ENCODE results near the gene STK16.

DNA sequence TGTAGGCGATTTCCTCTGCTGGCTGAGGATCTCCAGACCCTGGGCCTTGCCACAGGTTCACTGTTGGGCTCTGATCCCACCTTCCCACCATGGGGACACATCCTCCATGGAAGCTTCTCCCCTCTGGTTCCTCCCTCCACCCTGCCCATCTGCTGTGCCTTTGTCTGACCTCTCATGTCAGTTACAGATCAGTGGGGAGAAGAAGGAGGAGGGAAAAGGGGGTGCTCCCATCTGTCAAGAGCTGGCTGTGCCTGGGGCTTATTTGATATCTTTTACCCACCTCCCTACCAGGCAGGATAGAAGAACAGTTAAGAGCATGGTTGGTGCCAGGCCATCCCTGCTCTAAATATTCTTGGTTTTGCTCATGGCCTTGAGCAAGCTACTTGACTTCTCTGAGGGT is 21.6 kb downstream of the STK16 start:
- TF ChIP-seq, protein P1, sequence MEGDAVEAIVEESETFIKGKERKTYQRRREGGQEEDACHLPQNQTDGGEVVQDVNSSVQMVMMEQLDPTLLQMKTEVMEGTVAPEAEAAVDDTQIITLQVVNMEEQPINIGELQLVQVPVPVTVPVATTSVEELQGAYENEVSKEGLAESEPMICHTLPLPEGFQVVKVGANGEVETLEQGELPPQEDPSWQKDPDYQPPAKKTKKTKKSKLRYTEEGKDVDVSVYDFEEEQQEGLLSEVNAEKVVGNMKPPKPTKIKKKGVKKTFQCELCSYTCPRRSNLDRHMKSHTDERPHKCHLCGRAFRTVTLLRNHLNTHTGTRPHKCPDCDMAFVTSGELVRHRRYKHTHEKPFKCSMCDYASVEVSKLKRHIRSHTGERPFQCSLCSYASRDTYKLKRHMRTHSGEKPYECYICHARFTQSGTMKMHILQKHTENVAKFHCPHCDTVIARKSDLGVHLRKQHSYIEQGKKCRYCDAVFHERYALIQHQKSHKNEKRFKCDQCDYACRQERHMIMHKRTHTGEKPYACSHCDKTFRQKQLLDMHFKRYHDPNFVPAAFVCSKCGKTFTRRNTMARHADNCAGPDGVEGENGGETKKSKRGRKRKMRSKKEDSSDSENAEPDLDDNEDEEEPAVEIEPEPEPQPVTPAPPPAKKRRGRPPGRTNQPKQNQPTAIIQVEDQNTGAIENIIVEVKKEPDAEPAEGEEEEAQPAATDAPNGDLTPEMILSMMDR (IDR thresholded peaks at IDR 0.05 in 8 of 11, conservative IDR thresholded peaks at IDR 0.05 in 3 of 11): no peak
- TF ChIP-seq POLR2A (IDR thresholded peaks at IDR 0.05): no peak
